SK-N-MC (cell line): Measurements from ENCODE around the gene PNPLA3.

Experiments
- EZH2 ChIP-seq: fragments of 200-600 bp; sonication (generic); IDR thresholded peaks from one replicate; pipeline ENCODE4 v1.6.1; 2017; ENCODE audit warnings: antibody characterized with exemption
- FOXP2 ChIP-seq: optimal IDR thresholded peaks from 2 replicates; pipeline ENCODE3; 2011; ENCODE audit warnings: mild to moderate bottlenecking, moderate library complexity; ENCODE audit not compliant: insufficient read depth; ENCODE audit errors: extremely low read length, control extremely low read depth
- POLR2AphosphoS5 ChIP-seq: IDR thresholded peaks from 2 replicates; pipeline ENCODE4 v1.6.1; 2012; ENCODE audit warnings: mild to moderate bottlenecking, low read depth, low read length, borderline replicate concordance

DNA sequence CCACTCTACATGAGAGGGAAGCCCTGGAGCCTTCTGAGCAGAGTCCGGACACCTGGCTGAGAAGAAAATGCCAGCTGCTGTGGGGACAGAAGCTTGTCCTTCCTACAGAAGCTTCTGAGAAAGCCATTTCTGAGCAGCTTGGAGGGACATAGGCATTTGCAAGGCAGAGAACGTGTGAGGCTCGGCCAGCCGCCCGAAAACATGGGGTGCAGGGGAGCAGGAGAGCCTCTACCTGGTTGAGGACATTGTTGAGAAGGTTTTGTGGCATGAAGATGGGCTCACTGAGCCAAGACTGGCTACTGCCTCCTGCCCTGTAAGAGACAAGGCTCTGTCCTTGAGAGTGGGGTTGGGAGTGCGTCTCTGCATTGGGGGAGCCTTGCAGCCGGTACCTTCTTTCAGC is 57.0 kb downstream of the PNPLA3 start:
- TF ChIP-seq EZH2 (no peak), POLR2AphosphoS5 (no peak), FOXP2 (no peak)
